NCI-H2029 treated with DMSO at 0.1 percent for 48 hours (cell line): ENCODE results near the gene TET3.
"Not testable (repeated sequence)": the region's sequence is repeated elsewhere in the genome, so short reads cannot be mapped to it uniquely, and the experiment has no call there.

Experiments
- DNase-seq: peaks from one replicate; lab custom pipeline; 2025; lab: John Stamatoyannopoulos, UW

TET3 gene

DNA sequence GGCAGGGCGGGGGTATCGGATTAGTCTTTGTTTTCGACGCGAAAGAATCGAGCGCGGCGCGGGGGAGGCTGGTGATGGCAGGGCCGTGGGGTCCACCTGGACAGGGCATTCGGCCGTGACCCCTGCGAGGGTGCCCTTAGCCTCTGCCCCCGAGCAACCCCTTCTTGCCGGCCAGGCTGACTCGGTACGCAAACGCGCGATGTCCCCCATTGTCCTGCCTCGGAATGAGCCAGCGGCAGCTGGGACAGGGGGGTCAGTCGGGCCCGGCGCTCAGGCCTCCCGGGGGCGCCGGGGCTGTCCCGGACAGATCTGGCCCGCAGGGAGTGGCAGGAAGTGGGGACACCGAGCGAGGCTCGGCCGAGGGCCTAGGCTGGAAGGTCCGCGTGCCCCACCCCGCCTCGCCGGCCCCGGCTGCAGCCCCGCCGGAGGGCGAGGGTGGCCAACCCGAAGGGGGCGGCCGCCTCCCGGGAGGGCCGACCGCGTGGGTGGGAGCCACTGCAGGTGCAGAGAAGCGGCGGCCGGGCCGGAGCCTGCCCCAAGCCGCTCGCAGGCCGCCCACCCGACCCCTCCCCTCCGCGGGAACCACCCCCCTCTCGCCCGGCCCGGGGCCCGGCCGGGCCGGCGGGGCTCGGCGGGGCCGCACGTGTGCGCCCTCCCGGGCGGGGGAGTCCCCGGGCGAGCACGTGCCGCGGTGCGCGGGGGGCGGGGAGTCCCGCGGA, at the start of gene TET3:
Gene TET3, plus strand, starts transcription at position 708 of the 719 bp plus-strand sequence. CDS start 1,494 bp downstream, outside the sequence.
- no peak for DNase-seq

DNA sequence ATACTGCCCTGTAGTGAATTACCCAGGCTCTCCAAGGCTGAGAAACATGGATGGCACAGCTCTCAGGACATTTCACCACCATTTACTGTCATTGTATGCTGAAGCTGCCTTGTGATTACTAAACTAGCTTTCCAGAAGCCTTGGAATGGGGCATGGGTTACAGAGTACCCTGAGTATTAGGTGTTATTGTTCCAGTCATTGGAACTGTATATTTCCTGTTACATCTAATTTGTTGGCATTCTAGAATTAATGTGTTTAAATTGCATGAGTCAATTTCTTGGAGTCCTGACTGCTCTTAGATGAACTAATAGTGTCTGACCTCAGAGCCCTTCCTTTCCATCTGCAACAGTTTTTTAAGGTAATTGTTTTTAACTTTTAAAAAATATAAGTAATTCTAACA, 49.1 kb upstream of the TET3 start:
- DNase-seq = no peak

DNA sequence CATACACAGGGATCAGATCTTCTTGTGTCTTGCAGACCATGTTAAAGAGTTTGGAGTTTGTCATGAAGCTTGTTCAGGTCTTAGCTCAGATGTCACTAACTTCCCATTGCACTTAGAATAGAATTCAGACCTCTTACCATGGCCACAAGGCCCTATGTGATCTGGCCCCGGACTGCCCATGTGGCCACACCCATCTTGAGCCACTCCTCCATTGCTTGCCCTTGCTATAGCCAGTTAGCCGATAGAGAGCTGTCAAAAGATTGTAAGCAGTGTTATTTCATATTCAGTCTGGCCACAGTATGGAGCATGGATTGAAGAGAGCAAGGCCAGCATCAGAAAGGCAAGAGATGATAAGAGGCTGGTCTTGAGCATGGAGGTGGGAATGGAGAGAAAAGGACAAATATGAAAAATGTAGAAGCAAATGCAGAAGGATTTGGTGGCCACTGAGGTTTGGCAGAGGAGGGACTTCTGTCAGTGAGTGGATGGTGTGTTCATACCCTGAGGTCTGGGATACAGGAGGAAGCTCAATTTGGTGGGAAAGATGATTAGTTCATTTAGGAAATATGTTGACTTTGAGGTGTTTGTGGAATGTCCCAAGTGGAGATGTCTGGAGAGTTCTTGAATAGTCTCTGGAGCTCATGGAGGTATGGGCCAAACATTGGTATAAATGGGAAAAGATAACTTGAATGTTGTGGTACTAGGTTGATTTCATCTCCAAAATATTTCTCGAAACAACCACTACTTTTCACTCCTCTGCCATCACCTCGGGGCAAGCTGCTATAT, 47.4 kb upstream of the TET3 start:
- no peak for DNase-seq

DNA sequence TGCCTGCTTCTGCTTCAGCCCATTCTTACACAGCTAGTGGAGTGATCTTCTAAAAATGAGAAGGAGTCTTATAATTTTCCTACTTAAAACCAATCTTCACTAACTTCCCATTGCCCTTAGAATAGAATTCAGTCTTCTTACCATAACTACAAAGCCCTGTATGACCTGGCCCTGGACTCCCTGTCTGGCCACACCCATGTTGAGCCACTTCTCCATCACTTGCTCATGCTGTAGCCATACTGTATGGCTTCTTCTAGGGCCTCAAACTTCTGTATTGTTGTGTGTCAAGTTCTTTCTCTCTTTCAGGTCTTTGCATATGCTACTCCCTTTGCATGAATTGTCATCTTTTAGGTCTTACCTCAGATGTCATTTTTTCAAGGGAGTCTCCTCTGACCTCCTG, 46.8 kb upstream of the TET3 start:
- DNase-seq = no peak

DNA sequence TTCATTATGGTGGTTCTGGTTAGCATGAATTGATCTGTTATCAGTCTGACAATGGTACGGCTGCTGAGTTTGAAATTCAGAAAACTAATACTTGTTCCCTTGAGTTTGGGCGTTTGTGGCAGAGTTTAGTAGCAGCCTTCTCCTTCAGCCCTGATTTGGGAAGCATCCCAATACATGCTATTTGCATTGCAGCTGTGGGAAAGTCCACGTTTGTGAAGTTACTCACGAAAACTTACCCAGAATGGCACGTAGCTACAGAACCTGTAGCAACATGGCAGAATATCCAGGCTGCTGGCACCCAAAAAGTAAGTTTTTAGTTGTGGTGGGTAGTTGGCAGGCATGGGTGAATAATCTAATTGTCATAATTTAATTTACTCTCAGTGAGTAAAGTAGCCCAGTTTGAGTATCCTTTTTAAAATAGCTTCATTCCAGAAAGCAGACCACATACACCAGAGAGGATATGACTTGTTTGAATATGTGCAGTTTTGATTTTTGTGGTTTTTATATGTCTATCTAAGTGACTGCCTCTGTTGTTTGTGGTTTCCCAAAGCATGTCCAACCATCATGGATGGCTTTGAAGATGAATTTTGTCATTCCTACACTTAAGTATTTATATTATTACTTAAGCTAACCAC, 45.9 kb upstream of the TET3 start:
- no peak for DNase-seq

DNA sequence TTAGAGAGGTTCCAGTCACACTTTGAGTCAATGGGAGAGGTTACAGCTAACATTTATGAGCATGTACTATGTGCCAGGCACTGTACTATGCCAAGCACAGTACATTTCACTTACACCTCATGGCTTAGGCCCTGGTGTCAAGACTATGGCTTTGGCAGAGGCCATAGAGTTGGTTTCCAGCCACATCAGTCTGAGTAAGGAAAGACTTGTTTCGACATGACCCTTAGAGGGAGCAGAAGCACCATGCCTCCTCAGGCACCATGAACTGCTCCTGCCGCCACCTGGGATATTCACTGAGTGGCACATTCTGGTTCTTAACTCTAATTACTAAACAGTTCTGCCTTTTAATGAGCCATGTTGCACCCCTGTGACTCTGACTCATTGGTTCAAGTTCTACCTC, 45.3 kb upstream of the TET3 start:
- DNase-seq = no peak

DNA sequence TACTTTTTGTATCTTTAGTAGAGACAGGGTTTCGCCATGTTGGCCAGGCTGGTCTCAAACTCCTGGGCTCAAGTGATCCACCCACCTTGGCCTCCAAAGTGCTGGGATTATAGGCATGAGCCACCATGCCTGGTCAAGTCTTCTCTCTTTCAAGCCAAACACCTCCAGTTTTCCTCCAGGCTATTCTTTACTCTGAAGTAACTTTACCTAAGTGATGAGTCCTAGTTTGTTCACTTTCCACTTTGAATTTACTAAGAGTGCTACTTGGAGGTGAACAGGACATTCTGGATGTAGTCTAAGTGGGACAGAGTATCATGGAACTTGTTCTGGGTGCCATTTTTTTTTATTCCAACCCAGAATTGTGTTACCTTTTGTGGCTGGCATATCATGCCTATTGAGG, 44.6 kb upstream of the TET3 start:
- not testable (repeated sequence) for DNase-seq

DNA sequence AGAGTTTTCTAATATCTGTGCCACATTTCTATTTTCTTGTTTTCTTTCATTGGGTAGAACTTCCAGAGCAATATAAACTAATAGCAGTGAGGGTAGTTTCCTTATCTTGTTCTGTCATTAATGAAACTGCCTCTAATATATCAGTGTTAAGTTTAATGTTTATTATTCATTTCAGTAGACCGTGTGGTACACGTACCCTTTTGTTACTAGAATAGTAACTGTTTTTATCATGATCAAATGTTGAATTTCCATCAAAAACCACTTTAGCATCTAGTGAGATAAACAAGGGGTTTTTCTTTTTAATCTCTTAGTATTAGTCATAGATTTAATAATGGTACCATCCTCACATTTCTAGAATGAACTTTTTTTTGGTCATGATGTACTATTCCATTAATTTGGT, 42.0 kb upstream of the TET3 start:
- no peak for DNase-seq

DNA sequence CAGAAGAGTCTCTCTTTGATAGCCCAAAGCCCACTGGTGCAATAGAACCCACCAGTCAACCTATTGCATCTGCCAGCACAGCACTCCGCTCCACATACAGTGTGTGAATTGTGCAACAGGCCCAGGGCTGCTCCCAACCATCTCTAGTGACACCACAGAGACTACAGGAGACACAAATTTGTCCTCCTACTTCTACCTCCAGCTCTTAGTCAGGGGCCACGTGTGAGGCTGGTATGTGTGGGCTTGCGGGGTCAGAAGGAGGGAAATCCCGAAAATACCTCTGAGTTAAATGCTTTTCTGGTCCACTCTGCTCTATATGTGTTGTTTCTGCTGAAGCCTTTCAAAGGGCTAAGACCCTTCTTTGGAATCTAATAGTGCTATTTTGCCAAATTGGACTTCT, 40.0 kb upstream of the TET3 start:
- DNase-seq = no peak

DNA sequence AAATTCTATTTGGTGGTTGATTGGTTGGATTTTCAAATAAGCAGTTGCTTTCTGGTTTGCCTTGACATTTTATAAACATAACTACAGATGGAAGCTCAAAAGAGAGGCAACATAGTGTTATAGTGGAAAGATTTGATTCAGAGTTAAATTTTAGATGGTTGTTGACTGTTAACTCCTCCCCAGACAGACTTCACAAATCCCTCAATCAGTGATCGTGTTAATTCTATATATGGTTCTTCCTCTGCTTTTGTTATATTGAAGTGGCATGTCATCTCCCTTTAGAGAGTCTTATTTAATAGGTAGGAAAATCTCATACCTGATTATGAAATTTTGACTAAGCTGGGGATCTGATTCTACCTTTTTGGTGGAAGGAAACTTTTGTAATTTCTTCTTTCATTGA, 38.5 kb upstream of the TET3 start:
- no peak for DNase-seq

DNA sequence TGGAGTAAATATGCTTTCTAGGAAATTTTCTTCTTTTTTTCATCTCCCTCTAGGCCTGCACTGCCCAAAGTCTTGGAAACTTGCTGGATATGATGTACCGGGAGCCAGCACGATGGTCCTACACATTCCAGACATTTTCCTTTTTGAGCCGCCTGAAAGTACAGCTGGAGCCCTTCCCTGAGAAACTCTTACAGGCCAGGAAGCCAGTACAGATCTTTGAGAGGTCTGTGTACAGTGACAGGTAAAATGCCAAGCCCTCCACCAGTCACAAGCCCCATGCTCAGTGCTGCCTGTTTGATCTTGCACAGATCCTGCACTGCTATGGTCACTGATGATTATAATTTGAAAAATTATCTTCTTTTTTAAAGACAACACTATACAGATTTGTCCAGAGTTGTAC, 38.0 kb upstream of the TET3 start:
- DNase-seq = no peak

DNA sequence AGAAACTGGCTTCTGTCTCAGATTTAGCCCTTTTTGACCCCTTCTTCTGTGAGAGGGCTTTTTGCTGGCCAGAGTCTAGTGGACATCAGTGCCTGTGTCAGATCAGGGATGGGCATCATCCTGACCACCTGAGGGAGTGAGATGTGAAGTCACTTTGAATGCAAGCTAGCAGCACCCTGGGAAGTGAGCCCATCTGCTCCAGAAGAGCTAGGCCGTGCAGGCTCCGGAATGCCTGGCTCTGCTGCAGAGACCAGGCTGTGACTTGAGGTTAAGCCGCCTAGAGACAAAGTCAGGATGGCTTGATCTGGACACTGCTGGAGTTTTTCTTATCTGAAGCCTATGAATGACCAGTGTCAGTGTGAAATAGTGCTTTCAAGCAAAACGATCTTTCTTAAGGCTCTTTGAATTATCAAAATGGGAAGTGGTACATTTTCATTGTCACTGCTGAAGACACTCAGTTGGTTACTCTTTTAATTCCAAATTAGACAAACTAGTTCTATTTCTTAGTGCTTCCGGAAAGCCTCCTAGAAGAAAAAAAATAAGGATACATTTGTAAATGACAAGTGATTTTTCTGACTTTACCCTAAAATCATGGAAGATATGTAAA, 37.2 kb upstream of the TET3 start:
- DNase-seq = no peak

DNA sequence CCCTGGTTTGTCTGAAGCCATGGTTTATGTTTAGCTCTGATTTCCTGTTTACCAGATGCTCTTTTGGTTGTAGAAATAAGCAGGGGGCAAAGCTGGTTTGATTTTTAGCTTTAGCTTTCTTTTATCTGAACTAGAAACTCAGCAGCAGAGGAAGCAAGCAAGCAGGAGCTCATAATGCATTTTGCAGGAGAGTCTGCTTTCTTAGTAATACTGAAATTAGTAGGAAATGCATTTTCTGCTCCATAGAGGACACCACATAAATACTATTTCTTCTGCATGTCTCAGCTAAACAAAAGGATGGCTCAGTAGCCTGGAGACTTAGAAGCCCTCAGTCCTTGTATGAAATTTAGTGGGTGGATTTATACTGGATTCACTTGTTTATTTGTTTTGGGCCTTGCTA, 34.9 kb upstream of the TET3 start:
- no peak for DNase-seq

DNA sequence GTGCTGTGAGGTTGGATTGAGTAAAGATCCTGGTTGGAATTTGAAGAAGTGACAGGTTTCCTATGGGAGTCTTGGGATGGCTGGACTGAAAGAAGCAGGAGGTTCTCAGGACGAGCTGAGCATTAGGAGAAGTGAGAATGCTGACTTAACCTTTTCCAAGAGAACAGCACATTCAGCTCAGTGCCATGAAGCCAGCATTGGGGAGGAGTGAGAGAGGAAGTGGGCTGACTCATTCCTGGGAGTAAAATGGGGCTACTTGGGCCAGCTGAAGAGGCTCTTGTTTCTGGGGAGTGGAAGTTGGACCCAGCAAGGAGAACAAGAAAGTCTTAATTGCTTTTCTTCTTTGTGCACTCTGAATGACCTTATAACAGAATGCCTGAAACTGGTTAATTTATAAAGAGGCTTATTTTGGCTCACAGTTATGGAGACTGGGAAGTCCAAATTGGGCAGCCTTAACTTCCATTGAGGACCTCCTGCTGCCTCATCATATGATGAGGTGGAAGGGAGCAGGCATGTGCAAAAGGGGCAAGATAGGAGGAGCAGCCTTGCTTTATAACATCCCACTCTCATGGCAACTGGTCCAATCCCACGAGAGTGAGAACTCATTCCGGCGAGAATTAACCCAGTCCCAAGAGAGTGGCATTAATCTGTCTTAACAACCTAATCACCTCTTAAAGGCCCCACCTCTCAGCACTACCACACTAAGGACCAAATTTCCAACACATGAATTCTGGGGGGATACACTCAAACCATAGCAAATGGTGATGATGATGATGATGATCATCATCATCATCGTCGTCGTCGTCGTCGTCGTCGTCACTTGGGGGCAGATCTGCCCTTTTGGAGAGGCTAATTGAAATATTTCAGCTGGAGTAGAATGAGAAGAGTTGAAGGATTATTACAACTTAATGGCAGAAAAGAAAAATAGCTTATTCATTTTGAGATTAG, 31.9 kb upstream of the TET3 start:
- no peak for DNase-seq

DNA sequence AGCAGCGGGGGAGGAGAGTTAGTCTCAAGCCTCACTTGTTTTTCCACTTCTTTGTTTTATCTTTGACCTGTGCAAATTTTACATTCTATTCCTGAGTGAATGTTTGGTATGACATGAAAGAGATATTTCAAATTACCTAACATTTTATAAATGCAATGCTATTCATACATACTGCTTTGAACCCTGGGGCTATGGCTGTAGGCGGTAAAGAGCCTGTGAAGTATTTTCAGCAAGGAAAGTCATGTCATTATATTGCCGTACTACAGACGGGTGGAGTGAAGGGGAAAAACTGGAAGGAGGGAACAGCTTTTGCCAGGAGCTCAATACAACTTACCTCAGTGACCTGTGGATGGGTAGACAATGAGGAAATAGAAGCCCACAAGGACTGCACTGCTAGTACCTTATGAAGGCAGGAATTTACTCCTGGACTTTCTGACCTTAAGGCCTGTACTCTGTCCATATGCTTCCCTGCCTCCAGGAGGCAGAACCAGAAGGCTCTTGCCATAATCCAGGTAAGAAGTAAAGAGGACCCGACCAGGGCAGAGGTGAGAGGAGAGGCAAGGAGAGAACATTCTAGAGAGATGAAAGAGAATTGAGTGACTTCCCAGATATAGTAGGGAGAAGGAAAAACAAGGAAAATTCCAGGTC, 28.4 kb upstream of the TET3 start:
- no peak for DNase-seq

DNA sequence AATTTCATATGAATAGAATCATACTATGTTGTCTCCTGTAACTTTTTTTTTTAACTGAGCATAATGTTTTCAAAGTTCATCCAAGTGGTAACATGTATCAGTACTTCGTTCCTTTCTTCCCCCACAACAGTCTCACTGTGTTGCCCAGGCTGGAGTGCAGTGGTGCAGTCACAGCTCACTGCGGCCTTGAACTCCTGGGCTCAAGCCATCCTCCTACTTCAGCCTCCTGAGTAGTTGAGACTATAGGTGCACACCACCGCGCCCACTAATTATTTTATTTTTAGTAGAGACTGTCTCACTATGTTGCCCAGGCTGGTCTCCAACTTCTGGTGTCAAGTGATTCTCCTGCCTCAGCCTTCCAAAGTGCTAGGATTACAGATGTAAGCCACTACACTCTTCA, 23.4 kb upstream of the TET3 start:
- DNase-seq = no peak

DNA sequence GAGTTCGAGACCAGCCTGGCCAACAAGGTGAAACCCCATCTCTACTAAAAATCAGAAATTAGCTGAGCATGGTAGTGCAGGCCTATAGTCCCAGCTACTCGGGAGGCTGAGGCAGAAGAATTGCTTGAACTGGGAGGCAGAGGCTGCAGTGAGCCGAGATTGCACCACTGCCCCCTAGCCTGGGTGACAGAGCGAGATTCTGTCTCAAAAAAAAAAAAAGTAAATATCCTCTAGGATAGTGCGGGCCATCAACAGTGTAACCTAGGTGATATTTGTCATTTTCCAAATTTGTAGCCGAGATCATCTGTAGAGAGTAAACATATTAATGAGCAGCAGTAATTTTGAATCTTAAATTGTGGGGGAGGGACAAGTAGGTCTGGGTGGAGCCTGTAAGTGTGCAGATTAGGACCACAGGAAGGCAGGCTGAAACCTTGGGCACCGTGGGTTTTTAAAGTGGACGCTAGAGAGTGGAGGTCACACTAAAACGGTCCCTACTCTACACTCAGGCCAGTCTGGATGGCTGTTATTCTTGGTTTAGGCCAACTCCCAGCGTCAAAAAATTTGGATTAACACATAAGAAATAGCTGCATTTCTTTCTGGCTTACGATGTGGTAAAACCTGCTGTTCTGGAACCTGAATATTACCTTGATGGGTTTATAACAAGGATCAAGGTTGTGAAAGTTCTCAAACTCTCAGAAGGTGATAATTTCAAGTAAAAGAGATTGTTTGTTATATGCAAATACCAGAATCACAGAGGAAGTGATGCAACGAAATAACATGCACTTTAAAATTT, 22.7 kb upstream of the TET3 start:
- DNase-seq = no peak

DNA sequence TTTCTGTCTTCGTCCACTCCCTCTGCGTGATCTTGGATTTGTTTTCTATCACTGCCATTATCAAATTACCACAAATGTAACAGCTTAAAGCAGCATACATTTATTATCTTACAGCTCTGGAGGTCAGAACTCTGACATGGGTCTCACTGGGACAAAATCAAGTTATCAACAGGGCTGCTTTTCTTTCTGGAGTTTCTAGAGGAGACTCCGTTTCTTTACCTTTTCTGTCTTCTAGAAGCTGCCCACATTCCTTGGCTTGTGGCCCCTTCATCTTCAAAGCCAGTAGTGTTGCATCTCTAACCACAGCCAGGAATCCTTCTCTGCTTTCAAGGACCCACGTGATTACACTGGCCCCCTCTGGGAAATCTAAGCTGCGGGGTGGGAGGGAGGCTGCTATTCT, 21.9 kb upstream of the TET3 start:
- DNase-seq = no peak

DNA sequence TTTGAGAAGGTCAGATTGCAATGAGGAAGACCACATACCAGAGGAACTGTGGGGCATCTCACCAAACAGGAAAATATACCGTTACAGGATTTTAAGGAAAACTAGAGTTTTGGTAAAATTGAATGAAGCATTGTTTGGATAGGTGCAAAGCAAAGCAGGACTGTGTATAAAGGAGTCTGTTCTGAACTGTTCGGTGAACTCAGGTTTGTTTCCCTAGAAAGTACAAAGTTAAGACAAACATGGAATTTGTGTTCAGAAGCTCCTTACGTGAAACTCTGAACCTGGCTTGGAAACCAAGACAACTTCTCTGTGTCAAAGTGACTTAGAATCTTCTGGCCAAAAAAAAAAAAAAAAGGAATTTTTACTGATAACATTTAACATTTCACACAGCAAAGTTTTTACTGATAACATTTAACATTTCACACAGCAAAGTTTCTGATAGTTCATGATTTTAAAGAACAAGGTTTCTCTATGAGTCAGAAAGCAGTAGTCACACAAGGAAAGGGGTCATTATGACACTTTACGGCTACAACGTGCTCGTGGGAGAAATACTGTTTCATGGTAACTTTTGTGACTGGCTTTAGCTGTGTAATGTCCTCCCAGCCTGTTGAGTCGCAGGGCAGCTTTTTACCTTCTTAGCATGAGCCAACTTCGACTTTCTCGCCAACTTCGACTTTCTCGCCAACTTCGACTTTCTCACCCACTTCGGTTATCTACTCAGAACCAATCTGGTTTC, 21.2 kb upstream of the TET3 start:
- DNase-seq = no peak

DNA sequence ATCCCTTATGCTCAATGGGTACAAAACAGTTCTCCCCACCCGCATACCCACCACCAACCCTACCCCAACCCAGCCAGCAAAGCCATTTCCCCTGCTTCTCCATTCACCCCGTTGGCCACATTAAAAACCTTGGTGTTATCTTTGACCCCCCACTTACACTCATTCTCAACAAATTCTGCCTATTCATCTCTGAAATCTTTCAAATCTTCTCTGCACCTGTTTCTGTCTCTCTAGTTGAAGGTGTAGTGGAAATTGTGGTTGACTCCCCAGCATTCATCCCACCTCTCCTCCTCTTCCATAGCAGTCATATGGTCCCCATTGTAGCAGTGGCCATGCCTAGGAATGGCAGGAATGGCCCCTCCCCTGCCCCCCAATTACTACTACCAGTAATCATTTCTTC, 20.5 kb upstream of the TET3 start:
- DNase-seq = no peak
